HG03469 (cell line): Measurements from ENCODE around the gene SYNDIG1L.

ENCODE experiments used
- ATAC-seq: cut with Tn5 transposase; IDR thresholded peaks from one replicate; pipeline ENCODE4 v1.9.1; 2021; ENCODE audit warnings: mild to moderate bottlenecking, moderate library complexity, moderate number of reproducible peaks; ENCODE audit not compliant: unreplicated experiment

Gene SYNDIG1L

DNA sequence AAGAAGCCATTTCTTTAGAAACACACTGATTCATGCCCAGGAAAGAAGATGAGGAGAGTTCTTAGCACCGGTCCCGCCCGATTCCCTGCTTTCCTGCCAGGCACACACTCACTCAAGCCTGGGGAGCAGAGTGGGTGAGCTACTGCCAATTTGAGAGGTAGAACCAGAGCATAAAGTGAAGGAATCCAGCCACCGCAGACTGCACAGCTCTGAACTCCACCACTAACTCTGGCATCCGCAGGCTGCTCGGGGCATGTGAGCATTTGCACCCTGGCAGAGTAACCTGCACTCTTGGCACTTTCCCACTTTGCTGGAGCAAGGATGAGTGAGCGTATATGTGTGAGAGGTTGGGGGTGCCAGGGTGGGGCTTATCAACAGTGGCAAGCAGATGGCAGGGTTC lies 4.0 kb upstream of the SYNDIG1L start:
- no peak for ATAC-seq

DNA sequence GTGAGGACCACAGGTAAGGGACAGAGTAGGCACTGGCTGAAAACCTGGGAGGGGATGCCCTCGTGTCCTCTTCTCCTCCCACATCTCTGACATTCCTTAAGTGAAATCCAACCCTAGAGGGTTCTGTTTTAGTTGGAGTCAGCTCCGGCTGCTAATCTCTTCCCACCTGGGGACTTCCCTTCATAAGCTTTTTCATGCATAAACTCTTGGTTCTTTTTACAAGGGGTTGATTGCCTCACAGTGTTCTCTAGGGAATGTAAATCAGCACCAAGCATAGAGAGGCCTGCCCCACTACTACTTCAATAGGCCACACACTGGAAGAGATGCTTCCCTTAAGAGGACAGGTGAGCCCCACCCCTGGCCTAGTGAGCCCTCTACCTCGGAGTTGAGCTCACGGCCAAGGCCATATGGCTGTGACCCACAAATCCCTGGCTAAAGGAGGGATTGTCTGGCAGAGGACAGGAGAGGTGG lies 3.2 kb upstream of the SYNDIG1L start:
- no peak for ATAC-seq

DNA sequence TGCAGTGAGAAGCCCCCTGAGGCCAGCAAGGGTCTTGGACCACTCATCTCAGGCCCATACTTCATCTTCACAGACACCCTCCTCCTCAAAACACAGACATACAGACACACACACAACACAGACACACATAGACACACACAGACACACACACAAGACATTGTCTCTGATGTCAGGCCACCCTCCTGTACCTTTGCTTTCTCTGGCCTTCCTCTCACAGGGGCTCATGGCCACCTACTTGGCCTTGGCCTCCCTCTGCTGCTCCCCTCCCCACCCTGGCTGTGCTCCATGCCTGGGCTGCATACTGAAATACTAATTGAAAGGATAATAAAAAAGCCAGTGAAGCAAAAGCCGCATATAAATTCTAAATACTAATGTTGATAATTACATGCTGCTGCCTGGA lies 1.6 kb upstream of the SYNDIG1L start:
- ATAC-seq = no peak

DNA sequence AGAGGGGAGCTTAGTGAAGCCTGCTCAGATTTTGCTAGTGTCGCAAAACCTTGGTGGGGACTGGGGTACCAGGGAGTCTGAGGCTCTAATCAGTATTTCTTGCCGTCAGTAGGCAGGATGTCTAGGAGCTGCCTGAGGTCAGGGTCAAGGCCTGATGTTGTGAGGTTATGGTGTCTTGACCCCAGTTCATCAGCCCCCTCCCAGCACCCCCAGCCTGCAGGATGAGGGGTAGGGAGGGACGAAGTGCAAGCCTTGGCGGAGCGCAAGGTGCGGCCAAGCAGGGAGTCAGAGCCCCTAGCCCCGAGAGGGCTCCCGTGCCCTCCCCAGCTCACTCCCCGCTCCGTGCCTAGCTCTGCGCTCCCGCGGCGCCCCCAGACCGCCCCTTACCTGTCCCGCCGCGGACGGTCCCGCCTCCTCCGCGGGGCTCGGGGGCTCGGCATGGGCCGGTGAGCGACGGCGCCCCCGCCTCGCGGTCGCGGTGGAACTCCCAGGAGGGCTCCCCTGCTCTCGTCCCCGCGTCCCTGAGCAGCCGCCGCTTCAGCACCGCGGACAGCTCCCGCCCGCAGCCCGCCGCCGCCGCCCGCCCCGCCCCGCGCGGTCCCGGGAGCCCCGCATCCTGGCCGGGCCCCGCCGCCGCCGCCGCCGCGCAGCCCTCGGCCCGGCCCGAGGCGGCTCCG lies 347 bp downstream of the SYNDIG1L start:
- no peak for ATAC-seq

DNA sequence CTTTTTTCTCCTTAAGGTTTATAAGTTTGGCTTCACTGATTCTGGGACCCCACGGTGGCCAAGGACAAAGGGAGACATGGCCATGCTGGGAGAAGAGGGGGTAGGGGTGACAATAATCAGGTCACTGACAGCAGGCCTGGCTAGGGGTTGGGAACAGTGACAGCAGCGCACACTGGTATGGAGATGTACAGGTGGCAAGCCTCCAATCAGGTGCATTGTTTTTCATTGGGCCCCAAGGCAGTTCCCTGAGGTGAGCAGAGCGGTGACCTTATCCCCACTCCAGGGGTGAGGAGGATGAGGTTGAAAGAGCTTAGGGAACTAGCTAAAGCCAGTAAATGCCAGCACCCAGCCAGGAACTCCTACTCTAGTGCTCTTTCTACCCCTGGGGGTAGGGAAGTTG lies 1.4 kb downstream of the SYNDIG1L start:
- ATAC-seq = no peak

DNA sequence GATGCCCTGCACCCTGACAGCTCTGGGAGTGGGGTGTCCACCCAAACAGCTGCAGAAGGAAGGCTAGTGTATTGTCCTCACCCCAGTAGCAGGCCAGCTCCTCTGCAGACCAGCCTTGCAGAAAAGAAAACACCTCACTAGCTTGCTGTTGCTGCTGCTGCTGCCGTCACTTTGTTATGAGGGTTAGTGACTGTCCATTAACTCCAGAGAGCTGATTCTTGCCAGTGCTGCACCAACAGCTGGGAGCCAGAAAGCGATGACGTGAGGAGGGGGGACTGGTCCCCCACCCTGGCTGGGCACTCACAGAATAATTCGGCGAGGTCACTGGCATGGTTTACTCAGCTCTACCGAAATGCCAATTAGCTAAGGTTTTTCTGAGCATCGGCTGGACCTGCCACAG lies 2.8 kb downstream of the SYNDIG1L start:
- ATAC-seq = no peak

DNA sequence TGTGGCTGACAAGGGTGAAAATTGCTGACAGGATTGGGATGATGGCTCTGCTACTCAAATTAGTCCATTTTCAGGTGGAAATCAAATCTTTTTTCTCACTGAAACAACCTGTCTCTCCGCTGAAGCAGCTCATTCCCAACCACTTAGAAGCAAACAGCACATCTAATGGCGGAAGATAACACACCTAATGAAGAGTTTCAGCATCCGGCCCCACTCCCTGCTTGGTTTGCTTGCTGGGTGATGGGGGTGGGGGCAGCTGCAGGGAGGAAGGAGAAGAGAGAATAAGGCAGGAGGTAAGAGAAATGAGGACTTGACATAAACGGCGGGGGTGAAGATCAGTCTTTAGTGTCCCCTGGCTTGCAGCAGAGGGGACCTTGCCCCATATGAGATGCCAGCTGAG lies 4.0 kb downstream of the SYNDIG1L start:
- no peak for ATAC-seq

DNA sequence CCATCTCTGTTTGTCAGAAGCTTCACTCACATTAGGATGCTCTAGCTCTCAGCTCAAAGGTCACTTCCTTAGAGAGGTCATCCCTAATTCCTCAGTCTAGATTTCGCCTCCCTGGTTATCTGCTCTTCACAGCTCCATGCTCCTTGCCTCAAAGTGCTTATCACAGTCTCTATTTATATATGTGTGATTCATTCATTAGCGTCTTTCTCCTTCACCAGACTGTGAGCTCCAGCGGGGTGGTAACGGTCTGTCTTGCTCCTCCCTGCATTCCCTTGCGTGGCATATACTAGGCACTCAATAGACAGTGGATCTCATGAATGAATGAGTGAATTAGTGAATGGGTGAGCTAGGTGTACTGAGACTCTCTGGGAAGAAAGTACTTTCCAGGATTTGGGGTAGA lies 6.9 kb downstream of the SYNDIG1L start:
- no peak for ATAC-seq

DNA sequence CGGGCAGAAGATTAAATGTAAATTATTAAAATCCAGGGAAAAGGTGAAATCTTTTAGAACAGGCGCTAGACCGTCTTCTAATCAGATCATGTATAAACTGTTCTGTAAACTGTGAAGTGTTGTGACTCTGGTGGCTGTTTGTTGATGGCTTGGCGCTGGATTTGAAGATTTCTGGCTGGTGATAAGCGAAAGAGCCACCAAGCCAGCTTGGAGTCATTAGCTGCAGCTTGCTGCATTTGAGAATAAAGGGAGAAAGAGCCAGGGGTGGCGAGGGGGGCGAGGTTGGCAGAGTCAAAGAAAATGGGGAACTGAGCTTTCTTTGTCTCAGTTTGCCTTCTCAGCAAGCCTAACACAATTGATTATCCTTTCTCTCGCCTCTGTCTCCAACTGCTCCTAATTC lies 8.0 kb downstream of the SYNDIG1L start:
- no peak for ATAC-seq

DNA sequence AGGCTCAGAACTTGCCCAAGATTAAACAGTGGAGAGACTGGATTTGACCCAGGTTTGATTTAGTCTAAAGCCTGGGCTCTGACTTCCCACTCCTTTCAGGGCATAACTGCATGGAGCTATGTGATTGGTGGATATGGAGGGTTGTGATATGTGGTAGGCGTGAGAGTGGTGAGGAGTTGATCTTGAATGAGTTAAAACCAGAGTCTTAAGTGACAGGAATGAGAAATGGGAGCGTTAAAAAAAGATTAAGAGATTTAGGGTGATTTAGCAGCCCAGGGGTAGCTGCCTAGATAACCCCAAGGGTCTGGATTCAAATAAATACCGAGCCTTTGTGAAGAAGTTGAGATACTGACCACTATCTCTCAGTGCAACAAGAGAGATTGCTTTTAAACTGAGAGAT lies 8.4 kb downstream of the SYNDIG1L start:
- no peak for ATAC-seq

DNA sequence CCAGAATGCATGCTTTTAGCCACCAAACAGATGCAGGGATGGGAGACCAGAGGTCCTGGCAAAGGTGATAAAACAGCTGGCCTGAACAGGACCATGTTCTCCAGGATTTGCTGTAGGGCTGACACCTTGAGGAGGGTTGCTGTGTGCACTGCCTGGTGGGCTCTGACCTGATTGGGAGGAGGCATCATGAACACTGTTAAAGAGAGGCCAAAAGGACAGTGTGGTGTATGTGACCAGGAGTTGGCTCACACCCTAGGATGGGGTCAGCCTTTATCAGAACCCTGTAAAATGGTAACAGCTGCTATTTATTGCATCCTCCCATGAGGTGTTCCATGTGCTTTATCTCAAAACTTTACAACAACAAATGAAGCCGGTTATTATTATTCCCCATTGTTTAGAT lies 8.8 kb downstream of the SYNDIG1L start:
- ATAC-seq = no peak

DNA sequence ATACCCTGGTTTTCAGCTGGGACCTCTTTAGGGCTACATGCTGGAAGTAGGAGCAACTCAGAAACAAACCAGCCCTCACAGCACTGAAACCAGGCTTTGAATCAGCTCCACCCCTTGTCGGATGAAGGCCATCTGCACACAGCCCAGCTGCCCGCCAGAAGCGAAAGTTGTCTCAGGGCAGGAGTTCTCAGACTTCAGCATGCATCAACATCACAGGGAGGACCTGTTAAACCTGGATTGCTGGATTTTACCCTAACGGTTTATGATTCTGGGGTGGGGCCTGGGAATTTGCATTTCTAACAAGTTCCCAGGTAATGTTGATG lies 10.9 kb downstream of the SYNDIG1L start:
- ATAC-seq = no peak

DNA sequence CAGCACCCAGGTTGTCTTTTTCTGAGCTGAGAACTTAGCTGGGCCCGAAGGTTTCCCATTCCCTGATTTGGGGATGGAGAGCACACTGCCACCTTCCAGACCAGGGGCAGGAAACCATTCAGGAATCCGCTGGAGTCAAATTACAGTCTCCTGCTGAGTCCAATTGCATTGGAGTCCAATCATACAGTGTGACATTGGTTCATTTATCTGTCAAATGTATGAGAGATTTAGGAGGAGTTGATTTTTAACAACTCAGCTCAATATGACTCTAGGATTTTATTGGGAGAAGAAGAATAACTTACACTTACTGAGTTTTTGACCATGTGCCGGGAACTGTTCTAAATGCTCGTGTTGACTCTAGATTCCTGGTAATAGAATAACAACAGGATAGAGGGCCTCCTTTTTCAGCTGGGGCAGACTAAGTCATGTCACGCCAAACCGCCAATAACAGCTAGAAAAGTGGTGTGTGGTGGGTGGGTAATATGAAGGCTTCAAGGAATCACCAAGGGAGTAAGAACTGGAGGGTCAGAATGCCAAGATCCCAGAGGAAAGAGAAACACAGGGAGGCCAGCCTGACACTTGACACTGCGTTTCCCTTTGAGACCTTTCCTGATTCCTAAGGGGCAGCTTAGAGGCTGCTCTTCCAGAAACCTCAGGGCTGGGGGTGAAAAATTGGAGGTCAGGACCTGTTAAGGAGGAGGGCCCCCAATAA lies 11.5 kb downstream of the SYNDIG1L start:
- no peak for ATAC-seq

DNA sequence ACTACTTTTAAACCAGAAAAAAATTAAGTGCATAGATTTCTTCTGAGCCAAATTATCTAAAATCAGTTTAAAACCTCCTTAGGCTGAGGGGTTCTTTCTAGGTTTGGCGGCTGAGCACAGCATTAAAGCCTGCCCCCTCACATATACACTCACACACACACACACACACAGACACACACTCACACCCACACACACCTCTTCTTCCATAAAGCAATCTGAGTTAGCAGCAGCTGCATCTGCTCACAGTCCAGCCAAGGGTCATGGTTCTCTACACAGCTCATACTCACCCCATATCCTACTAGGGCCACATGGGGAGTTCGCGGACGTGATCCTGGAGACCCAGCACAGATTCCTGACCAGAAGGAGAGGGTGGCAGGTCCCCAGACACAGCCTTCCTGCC lies 12.4 kb downstream of the SYNDIG1L start:
- no peak for ATAC-seq

DNA sequence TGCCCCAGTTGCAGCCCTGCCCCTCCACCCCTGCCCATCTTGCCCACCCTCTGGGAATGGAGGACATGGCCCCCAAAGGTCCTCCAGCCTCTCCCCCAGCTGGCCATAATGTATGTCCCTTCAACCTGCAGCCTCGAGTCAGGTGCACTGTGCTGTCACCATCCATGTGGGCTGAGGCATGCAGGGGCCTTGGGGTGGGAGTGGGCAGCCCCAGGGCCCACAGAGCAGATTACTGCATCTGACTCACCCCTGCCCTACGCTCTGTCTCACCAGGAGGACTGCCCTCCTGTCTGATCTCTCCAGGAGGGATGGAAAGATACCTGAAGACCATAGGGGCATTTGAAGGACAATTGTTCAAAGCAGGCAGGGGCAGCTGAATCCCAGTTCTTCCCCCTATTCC lies 13.3 kb downstream of the SYNDIG1L start:
- no peak for ATAC-seq

DNA sequence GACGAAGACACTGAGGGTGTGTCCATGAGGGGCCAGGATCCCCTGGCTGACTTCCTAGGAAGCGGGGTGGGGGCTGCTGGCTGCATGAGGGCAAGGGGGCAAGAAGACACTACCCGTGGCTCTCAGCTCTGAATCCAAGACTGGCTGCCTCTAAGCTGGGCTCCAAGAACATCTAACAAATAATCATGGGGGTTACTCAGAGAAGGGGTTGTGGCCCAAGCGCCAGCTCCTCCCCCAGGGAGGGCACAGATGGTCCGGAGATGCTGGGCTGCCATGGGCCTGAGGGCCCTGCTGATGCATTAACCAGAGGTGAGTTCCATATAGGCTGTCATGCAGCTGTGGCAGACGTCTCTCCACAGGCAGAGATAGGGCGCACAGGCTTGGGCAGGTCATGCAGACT lies 14.3 kb downstream of the SYNDIG1L start:
- no peak for ATAC-seq

DNA sequence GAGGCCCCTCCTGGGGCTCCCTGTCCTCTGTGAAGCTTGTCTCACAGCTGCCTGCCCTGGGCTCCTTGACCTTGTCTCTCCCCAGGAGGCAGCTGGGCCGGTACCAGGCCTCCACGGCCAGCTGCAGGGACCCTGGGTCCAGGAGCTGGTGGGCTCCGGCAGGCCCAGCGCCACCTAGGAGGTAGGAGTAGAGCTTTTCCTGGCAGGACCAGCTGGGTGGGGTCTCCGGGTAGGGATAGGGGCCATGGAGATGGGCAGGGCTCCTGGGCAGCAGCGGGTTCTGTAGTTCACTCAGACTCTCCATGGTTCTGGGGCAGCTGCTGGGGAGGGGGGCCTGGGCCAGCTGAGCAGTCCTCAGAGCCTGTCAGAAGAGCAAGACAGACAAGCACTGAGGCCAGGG lies 16.6 kb downstream of the SYNDIG1L start:
- ATAC-seq = no peak

DNA sequence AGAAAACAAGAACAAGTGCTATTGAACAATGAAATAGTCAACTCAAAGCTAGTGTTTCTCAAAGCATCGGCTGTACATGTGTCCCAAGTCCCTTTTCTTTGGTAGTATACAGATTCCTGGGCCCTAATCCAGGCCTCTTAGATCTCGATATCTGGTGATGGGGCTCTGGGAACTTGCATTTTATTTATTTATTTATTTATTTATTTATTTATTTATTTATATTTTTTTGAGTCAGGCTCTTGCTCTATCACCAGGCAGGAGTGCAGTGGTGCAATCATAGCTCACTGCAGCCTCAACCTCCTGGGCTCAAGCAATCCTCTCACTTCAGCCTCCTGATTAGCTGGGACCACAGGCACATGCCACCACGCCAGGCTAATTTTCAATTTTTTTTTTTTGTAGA lies 17.1 kb downstream of the SYNDIG1L start:
- ATAC-seq = no peak

DNA sequence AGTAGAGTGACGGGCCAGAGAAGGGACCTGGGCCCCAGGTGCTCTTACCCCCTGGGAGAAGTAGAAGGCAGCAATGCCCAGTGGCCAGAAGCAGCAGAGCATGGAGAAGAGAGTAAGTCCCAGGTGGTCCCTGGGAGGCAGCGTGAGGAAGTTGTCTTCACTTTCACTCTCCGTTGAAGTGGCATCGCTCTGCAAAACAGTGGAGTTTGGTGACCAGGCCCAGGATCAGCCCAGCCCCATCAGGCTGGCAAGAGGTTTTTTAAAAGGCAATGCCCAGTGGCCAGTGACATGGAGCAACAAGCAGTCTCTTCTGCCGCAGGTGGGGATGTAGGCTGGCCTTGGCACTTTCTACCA lies 18.2 kb downstream of the SYNDIG1L start:
- no peak for ATAC-seq

DNA sequence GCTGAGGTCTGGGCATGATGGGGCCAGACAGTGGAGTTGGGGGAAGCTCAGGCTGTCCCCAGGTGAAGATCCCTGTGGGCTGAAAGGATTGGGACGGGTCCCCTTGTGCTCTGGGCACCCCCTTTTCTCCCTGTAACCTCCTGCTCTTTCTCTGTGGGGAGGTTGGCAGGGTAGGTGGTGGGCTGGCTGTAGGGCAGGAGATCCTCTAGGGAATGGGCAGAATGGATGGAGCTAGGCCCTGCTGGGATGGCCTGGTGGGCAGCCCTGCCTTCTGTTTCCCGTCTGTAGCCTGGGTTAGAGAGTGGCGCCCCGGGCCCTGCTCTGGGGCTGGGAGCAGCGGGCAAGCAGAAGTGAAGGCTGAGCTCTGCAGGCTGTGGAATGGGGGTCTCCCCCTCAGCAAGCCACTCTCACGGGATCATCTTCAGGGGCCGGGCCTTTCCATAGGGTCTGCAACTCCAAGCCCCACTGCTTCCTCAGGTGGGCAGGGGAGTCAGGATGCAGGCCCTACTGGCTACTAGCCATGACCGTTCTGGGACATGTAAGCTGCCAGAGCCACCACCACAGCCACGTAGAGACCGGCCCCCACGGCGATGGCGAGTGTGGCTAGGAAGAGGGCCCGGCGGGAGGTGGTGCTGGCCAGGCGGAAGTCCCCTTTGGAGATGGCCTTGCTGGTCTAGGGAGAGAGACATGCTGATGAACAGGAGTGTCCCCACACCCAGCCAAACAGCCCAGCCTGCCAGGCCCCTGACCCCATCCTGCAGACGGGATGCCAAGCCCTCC lies 18.8 kb downstream of the SYNDIG1L start:
- ATAC-seq = no peak

DNA sequence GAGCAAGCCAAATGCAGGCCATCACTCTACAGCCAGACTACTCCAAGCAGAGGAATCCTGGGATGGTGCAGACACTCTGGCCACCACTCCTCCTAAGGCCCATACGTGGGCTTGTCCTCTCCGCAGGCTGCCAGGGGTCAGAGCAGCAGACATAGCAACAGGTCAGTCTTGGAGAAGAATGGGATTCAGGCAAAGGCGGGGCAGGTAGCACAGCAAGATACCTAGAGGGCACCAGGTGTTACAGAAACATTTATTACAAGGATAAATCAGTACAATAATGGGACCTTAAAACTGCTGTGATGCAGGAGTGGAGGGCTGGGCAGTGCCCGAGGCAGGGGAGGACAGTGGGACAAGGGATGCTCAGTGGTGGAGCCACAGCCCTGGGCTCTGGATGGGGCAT lies 20.3 kb downstream of the SYNDIG1L start:
- no peak for ATAC-seq

DNA sequence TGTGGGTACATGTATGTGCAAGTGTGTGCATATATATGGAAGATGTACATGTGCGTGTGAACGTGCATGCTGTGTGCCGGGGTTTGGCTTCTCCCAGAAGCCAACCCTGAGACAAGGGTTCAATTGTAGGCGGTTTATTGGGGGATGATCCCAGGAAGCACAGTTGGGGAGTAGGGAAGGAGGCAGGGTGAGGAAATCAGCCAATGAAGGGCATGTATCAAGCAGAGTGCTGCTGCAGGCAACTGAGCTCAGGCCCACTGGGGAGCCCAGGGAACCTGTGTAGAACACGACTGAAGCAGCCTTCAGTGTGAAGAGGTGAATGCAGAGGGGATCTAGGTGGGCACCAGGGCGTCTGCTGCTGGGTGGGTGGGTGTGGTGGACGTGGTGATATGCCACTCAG lies 21.6 kb downstream of the SYNDIG1L start:
- ATAC-seq = no peak
